Measurements from ENCODE around the gene DAAM1. TPM values are rescaled to one million over a fixed set of nuclear protein-coding genes. Genes with fewer than 3 reads are reported as not detected.
A peak's percentile ranks its signal among the peaks of the same experiment; 100 is the strongest.

The DAAM1 gene
- total RNA-seq, 1 donor from 2014 or later = 42.0 TPM

GRCh38 chr14:59177262-59177661, 11.2 kb upstream of the DAAM1 start:
- Histone ChIP-seq H3K27ac (no peak overlapping the region), H3K27me3 (no peaks in the 10 kb centered on the region)

GRCh38 chr14:59181791-59182190, 6.7 kb upstream of the DAAM1 start:
- no peak for TF ChIP-seq CTCF (IDR thresholded peaks at IDR 0.05)
- no peak for TF ChIP-seq POLR2A (IDR thresholded peaks at IDR 0.05)
- no peak for TF ChIP-seq POLR2AphosphoS5 (IDR thresholded peaks at IDR 0.05; ENCODE audit: insufficient read depth in 1 of 2, low read depth in 1 of 2)
- Histone ChIP-seq H3K27ac (no peak overlapping the region), H3K9me3 (no peaks in the 10 kb centered on the region), H3K36me3 (no peaks in the 10 kb centered on the region), H3K4me1 (peaks cover 11% of the 10 kb centered on the region), H3K4me3 (no peak overlapping the region), H3K27me3 (no peaks in the 10 kb centered on the region)
- DNase-seq (ENCODE audit: extremely low spot score in 2 of 2) = no peak
- intact Hi-C loops (cut with DNase I) = loop anchor here (10.0 kb wide), 1 partner anchor 243 kb away; no protein-coding TSS in a partner anchor

More at GRCh38 chr14:59177262-59177661, 11.2 kb upstream of the DAAM1 start:
- Histone ChIP-seq H3K36me3 (no peaks in the 10 kb centered on the region), H3K4me1 (no peaks in the 10 kb centered on the region), H3K9me3 (no peaks in the 10 kb centered on the region), H3K4me3 (no peak overlapping the region)
- TF ChIP-seq POLR2A (IDR thresholded peaks at IDR 0.05) = no peak
- DNase-seq (ENCODE audit: extremely low spot score in 2 of 2) = no peak
- intact Hi-C loops (cut with DNase I) = no loop called here

GRCh38 chr14:59182641-59183040, 5.8 kb upstream of the DAAM1 start:
- Histone ChIP-seq H3K27ac (no peak overlapping the region), H3K9me3 (no peaks in the 10 kb centered on the region), H3K4me3 (no peak overlapping the region), H3K27me3 (no peaks in the 10 kb centered on the region), H3K4me1 (peaks cover 17% of the 10 kb centered on the region), H3K36me3 (no peaks in the 10 kb centered on the region)
- TF ChIP-seq CTCF (IDR thresholded peaks at IDR 0.05) (no peak), POLR2AphosphoS5 (IDR thresholded peaks at IDR 0.05; ENCODE audit: insufficient read depth in 1 of 2, low read depth in 1 of 2) (no peak), POLR2A (IDR thresholded peaks at IDR 0.05) (no peak)
- no peak for DNase-seq (ENCODE audit: extremely low spot score in 2 of 2)
- intact Hi-C loops (cut with DNase I) = loop anchor here (10.0 kb wide), 1 partner anchor 242 kb away; no protein-coding TSS in a partner anchor

GRCh38 chr14:59183150-59183549, 5.3 kb upstream of the DAAM1 start:
- H3K36me3 ChIP-seq = no peaks in the 10 kb centered on the region
- no peaks in the 10 kb centered on the region for H3K9me3 ChIP-seq
- H3K27me3 ChIP-seq = no peaks in the 10 kb centered on the region
- intact Hi-C loops (cut with DNase I) = loop anchor here (10.0 kb wide), 1 partner anchor 242 kb away; no protein-coding TSS in a partner anchor
- peaks cover 19% of the 10 kb centered on the region for H3K4me1 ChIP-seq
- TF ChIP-seq CTCF (IDR thresholded peaks at IDR 0.05) (no peak), POLR2AphosphoS5 (IDR thresholded peaks at IDR 0.05; ENCODE audit: insufficient read depth in 1 of 2, low read depth in 1 of 2) (no peak), POLR2A (IDR thresholded peaks at IDR 0.05) (no peak)
- DNase-seq (ENCODE audit: extremely low spot score in 2 of 2) = no peak
- H3K27ac ChIP-seq = no peak overlapping the region
- H3K4me3 ChIP-seq = no peak overlapping the region

GRCh38 chr14:59184396-59184795, 4.1 kb upstream of the DAAM1 start:
- intact Hi-C loops (cut with DNase I) = loop anchor here (10.0 kb wide), 1 partner anchor 240 kb away; no protein-coding TSS in a partner anchor
- peaks cover 19% of the 10 kb centered on the region for H3K4me1 ChIP-seq
- DNase-seq (ENCODE audit: extremely low spot score in 2 of 2) = no peak
- TF ChIP-seq POLR2AphosphoS5 (IDR thresholded peaks at IDR 0.05; ENCODE audit: insufficient read depth in 1 of 2, low read depth in 1 of 2) = no peak
- no peak for TF ChIP-seq CTCF (IDR thresholded peaks at IDR 0.05)
- TF ChIP-seq POLR2A (IDR thresholded peaks at IDR 0.05) = no peak
- no peaks in the 10 kb centered on the region for H3K27me3 ChIP-seq
- no peaks in the 10 kb centered on the region for H3K36me3 ChIP-seq
- no peak overlapping the region for H3K4me3 ChIP-seq
- H3K9me3 ChIP-seq = no peaks in the 10 kb centered on the region
- H3K27ac ChIP-seq = peak overlapping the region; percentile 34
